NCI-H2227 treated with DMSO at 0.1 percent for 48 hours (cell line): ENCODE results near the gene IFRD1.

ENCODE experiments used
- DNase-seq: peaks from one replicate; lab custom pipeline; 2025; lab: John Stamatoyannopoulos, UW

IFRD1 gene

DNA sequence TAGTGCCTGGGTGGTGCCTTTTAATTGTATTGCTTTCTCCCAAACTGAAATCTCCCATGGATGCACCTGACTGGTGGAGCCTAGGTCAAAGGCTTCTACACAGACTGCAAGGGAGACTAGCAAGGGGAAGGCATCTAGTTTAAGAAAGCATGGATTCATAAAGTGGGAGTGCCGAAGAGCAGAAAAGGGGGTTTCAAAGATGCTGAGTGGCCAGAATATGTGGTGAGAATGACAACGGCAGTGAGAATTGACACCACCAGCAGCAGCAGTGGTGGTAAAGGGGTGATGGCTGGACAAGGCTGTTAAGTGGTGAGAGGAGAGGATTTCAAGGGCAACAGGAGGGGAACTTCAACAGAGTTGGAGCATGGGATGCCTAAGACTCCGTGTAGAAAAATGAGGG, 67.2 kb downstream of the IFRD1 start:
- no peak for DNase-seq

DNA sequence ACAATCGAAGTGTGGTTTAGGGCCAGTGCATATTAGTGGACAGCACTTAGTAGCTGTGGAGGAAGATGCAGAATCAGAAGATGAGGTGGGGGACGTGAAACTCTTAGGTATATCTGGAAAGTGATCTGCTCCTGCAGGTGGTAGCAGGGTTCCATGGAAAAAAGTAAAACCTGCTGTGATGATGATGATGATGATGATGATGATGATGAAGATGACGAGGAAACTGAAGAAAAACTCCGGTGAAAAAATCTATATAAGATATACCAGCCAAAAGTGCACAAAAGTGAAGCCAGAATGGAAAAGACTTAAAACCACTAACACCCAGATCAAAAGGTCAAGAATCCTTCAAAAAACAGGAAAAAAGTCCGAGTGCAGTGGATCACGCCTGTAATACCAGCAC, 70.5 kb downstream of the IFRD1 start:
- DNase-seq: no peak

DNA sequence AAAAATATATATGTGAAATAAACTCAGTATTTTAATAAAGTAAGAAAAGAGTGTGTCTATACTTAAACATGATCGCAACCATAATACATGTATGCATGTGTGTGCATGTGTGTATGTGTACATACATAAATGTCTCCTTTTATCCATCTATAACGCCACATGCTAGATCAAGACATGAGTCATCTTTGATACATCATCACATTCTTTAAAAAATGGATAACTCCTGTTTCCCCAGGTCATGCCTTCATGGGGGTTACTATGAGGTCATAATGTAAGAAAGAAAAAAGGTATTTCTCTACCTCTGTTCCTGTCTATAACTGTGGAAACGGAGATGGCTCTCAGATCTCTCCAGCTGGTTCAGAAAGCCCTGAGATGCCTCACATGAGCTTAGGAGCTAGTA, 71.7 kb downstream of the IFRD1 start:
- DNase-seq: no peak

DNA sequence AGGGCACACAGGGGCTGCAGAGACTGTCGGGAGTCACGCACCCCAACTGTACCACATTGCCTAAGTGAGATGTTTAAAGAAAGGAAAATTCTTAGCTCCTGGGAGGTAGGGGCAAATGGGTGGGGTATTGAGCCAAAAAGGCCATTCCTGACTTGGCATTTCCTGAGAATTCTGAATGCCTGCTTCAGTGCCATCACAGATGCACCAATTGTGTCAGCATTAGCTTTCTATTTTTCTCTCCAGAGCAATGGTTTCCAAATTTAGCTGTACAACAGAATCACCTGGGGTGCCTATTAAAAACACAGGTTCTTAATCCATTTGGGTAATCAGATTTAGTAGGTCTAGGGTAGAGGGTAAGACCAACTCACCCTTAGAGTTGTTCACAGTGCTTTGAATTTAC, 73.6 kb downstream of the IFRD1 start:
- DNase-seq: no peak
